B cell (primary cell): Measurements from ENCODE around the gene MRPL34.

ENCODE experiments used
- EZH2 ChIP-seq: IDR thresholded peaks from 2 replicates; pipeline ENCODE4 v1.6.1; 2012; ENCODE audit warnings: borderline replicate concordance, low read depth, mild to moderate bottlenecking, moderate library complexity, low read length; ENCODE audit not compliant: insufficient read depth, poor library complexity, severe bottlenecking
- TF ChIP-seq, protein P1 (sequence below): fragments of 200-600 bp; IDR thresholded peaks from one replicate; pipeline ENCODE4 v1.8.0; 2022; ENCODE audit warnings: antibody characterized with exemption, mild to moderate bottlenecking

- TF ChIP-seq, protein P1, sequence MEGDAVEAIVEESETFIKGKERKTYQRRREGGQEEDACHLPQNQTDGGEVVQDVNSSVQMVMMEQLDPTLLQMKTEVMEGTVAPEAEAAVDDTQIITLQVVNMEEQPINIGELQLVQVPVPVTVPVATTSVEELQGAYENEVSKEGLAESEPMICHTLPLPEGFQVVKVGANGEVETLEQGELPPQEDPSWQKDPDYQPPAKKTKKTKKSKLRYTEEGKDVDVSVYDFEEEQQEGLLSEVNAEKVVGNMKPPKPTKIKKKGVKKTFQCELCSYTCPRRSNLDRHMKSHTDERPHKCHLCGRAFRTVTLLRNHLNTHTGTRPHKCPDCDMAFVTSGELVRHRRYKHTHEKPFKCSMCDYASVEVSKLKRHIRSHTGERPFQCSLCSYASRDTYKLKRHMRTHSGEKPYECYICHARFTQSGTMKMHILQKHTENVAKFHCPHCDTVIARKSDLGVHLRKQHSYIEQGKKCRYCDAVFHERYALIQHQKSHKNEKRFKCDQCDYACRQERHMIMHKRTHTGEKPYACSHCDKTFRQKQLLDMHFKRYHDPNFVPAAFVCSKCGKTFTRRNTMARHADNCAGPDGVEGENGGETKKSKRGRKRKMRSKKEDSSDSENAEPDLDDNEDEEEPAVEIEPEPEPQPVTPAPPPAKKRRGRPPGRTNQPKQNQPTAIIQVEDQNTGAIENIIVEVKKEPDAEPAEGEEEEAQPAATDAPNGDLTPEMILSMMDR, result no peak
- no peak for TF ChIP-seq EZH2
These were observed 21.5 kb downstream of the MRPL34 start for GRCh38 chr19:17327068-17327653.
